ENCODE results near the gene CFAP45.

DNA sequence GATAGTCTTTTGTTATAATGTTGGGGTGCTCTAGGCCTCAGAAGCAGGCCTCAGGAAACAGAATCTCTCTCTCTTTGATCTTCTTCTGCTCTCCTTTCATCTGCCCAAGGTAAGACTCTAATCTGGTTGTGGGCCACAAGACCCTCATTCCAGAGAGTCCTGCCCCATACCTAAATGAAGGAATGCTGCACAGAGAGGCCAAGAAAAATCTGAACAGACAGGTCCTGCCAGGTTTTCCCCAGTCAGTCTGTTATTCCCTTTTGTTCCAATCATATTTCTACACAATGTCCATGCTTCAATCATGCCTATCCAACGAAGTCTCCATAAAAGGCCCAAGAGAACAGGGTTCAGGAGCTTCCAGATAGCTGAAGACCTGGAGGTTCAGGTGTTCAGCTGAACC is 7.0 kb upstream of the CFAP45 start:
- TF ChIP-seq, protein P1, sequence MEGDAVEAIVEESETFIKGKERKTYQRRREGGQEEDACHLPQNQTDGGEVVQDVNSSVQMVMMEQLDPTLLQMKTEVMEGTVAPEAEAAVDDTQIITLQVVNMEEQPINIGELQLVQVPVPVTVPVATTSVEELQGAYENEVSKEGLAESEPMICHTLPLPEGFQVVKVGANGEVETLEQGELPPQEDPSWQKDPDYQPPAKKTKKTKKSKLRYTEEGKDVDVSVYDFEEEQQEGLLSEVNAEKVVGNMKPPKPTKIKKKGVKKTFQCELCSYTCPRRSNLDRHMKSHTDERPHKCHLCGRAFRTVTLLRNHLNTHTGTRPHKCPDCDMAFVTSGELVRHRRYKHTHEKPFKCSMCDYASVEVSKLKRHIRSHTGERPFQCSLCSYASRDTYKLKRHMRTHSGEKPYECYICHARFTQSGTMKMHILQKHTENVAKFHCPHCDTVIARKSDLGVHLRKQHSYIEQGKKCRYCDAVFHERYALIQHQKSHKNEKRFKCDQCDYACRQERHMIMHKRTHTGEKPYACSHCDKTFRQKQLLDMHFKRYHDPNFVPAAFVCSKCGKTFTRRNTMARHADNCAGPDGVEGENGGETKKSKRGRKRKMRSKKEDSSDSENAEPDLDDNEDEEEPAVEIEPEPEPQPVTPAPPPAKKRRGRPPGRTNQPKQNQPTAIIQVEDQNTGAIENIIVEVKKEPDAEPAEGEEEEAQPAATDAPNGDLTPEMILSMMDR (conservative IDR thresholded peaks at IDR 0.05; ENCODE audit: low read length), result no peak
- no peak for TF ChIP-seq EZH2phosphoT487 (IDR thresholded peaks at IDR 0.05; ENCODE audit: borderline replicate concordance, low read depth, low read length)

Data from OCI-LY7 (cell line).